Measurements from ENCODE around the gene CCDC6. TPM values are rescaled to one million over a fixed set of nuclear protein-coding genes. Genes with fewer than 3 reads are reported as not detected.

Gene CCDC6
- polyA plus RNA-seq, 1 donor from 2014 or later: 20.1 TPM

DNA sequence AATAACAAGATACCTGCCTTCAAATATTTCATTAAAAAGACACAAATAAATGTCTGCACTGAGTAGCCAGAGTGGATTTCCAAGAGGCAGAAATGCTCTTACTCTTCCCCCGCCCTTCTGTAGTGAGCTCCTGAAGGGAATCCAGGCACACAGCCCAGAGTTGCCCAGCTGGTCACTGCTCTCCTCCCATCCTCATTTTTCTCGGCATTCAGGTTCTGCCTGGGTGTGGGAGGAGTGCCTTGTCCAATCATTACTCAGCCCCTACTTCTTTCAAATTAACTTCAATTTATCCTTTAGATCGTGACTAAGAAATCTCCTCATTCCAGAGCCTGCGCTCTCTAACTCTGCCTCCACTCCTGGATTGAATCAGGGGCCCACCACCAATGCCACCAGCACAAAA, 12.2 kb downstream of the CCDC6 start:
- no peak for TF ChIP-seq TAF1 (IDR thresholded peaks at IDR 0.05; ENCODE audit: low read depth)
- TF ChIP-seq SMC3 (conservative IDR thresholded peaks at IDR 0.05; ENCODE audit: poor library complexity): no peak
- TF ChIP-seq EZH2 (IDR thresholded peaks at IDR 0.05; ENCODE audit: borderline replicate concordance, insufficient read depth, low read length, poor library complexity, severe bottlenecking): no peak
- no peak for TF ChIP-seq CTCF (IDR thresholded peaks at IDR 0.05; ENCODE audit: poor library complexity, severe bottlenecking)
- no peak for TF ChIP-seq RAD21 (conservative IDR thresholded peaks at IDR 0.05)
- TF ChIP-seq POLR2AphosphoS5 (IDR thresholded peaks at IDR 0.05): no peak
- TF ChIP-seq MXI1 (conservative IDR thresholded peaks at IDR 0.05; ENCODE audit: poor library complexity, severe bottlenecking): no peak
- no peak for TF ChIP-seq REST (IDR thresholded peaks at IDR 0.05; ENCODE audit: borderline replicate concordance)
- TF ChIP-seq EP300 (conservative IDR thresholded peaks at IDR 0.05; ENCODE audit: poor library complexity, severe bottlenecking): no peak
- Histone ChIP-seq H3K4me2 (ENCODE audit: low read length) (no peak overlapping the region), H3K9ac (ENCODE audit: low read length) (no peak overlapping the region), H3K27ac (ENCODE audit: low read length) (no peak overlapping the region), H3K4me3 (ENCODE audit: low read length) (no peak overlapping the region), H3F3A (ENCODE audit: insufficient read depth, low read length, poor library complexity, severe bottlenecking) (no peaks in the 10 kb centered on the region), H4K20me1 (ENCODE audit: insufficient read depth) (no peaks in the 10 kb centered on the region), H3K9me2 (ENCODE audit: insufficient read depth, low read length) (no peaks in the 10 kb centered on the region), H3K79me2 (replicated peaks; ENCODE audit: insufficient read depth, low read length) (peaks cover 50% of the 10 kb centered on the region), H3K27me3 (ENCODE audit: insufficient read depth, low read depth, low read length) (no peaks in the 10 kb centered on the region), H2AFZ (ENCODE audit: low read depth, low read length) (no peak overlapping the region), H3K36me3 (ENCODE audit: insufficient read depth, low read length) (no peaks in the 10 kb centered on the region), H3K9me3 (ENCODE audit: low read length) (no peaks in the 10 kb centered on the region)

DNA sequence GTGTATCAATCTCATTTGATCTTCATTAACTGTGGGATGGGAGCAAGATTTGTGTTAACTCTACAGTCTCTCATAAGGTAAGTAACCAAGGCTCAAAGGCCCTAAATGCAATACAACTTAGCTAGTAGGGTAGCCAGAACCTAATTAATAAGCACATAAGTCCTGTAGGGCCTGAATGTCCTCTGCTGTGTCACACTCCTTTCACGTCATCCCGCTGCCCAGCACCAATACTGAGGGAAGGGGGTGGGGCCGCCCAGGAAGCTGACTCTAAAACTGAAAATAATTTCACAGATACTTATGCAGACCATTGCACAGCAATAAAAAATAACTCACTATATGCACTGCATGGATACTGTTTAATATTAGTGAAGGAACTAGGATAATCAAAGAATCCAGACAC, 13.7 kb downstream of the CCDC6 start:
- no peaks in the 10 kb centered on the region for H3F3A ChIP-seq (ENCODE audit: insufficient read depth, low read length, poor library complexity, severe bottlenecking)

More for the DNA sequence above, 13.7 kb downstream of the CCDC6 start:
- Histone ChIP-seq H2AFZ (ENCODE audit: low read depth, low read length) (no peak overlapping the region), H3K9me2 (ENCODE audit: insufficient read depth, low read length) (no peaks in the 10 kb centered on the region), H4K20me1 (ENCODE audit: insufficient read depth) (no peaks in the 10 kb centered on the region), H3K27ac (ENCODE audit: low read length) (no peak overlapping the region), H3K27me3 (ENCODE audit: insufficient read depth, low read depth, low read length) (no peaks in the 10 kb centered on the region), H3K4me2 (ENCODE audit: low read length) (no peak overlapping the region), H3K9me3 (ENCODE audit: low read length) (no peaks in the 10 kb centered on the region), H3K36me3 (ENCODE audit: insufficient read depth, low read length) (no peaks in the 10 kb centered on the region), H3K9ac (ENCODE audit: low read length) (no peak overlapping the region), H3K79me2 (replicated peaks; ENCODE audit: insufficient read depth, low read length) (peaks cover 43% of the 10 kb centered on the region), H3K4me3 (ENCODE audit: low read length) (no peak overlapping the region)
- TF ChIP-seq SMC3 (conservative IDR thresholded peaks at IDR 0.05; ENCODE audit: poor library complexity) (no peak), POLR2AphosphoS5 (IDR thresholded peaks at IDR 0.05) (no peak), EZH2 (IDR thresholded peaks at IDR 0.05; ENCODE audit: borderline replicate concordance, insufficient read depth, low read length, poor library complexity, severe bottlenecking) (no peak), RAD21 (conservative IDR thresholded peaks at IDR 0.05) (no peak)

Data from neural cell (in vitro differentiated cells).